ENCODE data around the gene MYPN. TPM values are rescaled to one million over a fixed set of nuclear protein-coding genes. Genes with fewer than 3 reads are reported as not detected.

MYPN gene
- total RNA-seq, 1 experiment from 2014 or later, result not detected

DNA sequence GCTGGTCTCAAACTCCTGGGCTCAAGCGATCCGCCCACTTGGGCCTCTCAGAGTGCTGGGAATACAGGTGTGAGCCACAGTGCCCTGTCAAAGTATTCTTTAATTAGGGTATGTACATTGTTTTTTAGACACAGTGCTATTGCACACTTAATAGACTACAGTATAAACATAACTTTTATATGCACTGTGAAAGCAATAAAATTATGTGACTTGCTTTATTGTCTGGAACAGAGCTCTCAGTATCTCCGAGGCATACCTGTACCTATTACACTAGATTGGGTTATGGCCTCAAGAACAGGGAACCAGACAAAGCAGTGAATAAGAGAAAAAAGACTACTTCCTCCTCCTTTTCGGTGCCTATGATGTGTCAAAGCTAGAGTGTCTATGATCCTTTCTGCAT, 109.5 kb downstream of the MYPN start:
- H2AFZ ChIP-seq (ENCODE audit: low read length), result no peak overlapping the region

GRCh38 chr10:68221196-68221595, 111.9 kb downstream of the MYPN start:
- no peaks in the 10 kb centered on the region for H3K4me1 ChIP-seq (ENCODE audit: low read length)
- no peaks in the 10 kb centered on the region for H3K79me2 ChIP-seq (ENCODE audit: low read length)
- no peak overlapping the region for H3K27ac ChIP-seq (ENCODE audit: low read length)
- H3K4me2 ChIP-seq (ENCODE audit: low read depth, low read length, poor library complexity, severe bottlenecking), result no peak overlapping the region
- H4K20me1 ChIP-seq (ENCODE audit: insufficient read depth, low read depth, low read length), result no peaks in the 10 kb centered on the region
- H2AFZ ChIP-seq (ENCODE audit: low read length), result no peak overlapping the region
- H3K27me3 ChIP-seq (ENCODE audit: low read length), result no peaks in the 10 kb centered on the region
- H3K9ac ChIP-seq (ENCODE audit: low read length), result no peak overlapping the region
- H3K4me3 ChIP-seq (ENCODE audit: low read length), result no peak overlapping the region
- DNase-seq, result no peak
- H3K9me2 ChIP-seq (replicated peaks; ENCODE audit: insufficient read depth, low read length), result no peaks in the 10 kb centered on the region
- no peaks in the 10 kb centered on the region for H3K9me3 ChIP-seq (ENCODE audit: low read length)
- H3K36me3 ChIP-seq (ENCODE audit: insufficient read depth, low read length), result no peaks in the 10 kb centered on the region

More for the DNA sequence above, 109.5 kb downstream of the MYPN start:
- no peak overlapping the region for H3K4me2 ChIP-seq (ENCODE audit: low read depth, low read length, poor library complexity, severe bottlenecking)
- no peak overlapping the region for H3K9ac ChIP-seq (ENCODE audit: low read length)
- no peaks in the 10 kb centered on the region for H3K36me3 ChIP-seq (ENCODE audit: insufficient read depth, low read length)
- no peaks in the 10 kb centered on the region for H3K9me3 ChIP-seq (ENCODE audit: low read length)
- no peaks in the 10 kb centered on the region for H4K20me1 ChIP-seq (ENCODE audit: insufficient read depth, low read depth, low read length)
- H3K27me3 ChIP-seq (ENCODE audit: low read length), result no peaks in the 10 kb centered on the region
- H3K79me2 ChIP-seq (ENCODE audit: low read length), result no peaks in the 10 kb centered on the region
- H3K27ac ChIP-seq (ENCODE audit: low read length), result no peak overlapping the region
- no peak overlapping the region for H3K4me3 ChIP-seq (ENCODE audit: low read length)
- no peaks in the 10 kb centered on the region for H3K9me2 ChIP-seq (replicated peaks; ENCODE audit: insufficient read depth, low read length)
- DNase-seq, result no peak
- H3K4me1 ChIP-seq (ENCODE audit: low read length), result no peaks in the 10 kb centered on the region

- Histone ChIP-seq H2AFZ (ENCODE audit: low read length) (no peak overlapping the region), H3K9me3 (ENCODE audit: low read length) (no peaks in the 10 kb centered on the region), H3K4me2 (ENCODE audit: low read depth, low read length, poor library complexity, severe bottlenecking) (no peak overlapping the region), H3K9ac (ENCODE audit: low read length) (no peak overlapping the region), H4K20me1 (ENCODE audit: insufficient read depth, low read depth, low read length) (no peaks in the 10 kb centered on the region), H3K79me2 (ENCODE audit: low read length) (no peaks in the 10 kb centered on the region), H3K36me3 (ENCODE audit: insufficient read depth, low read length) (no peaks in the 10 kb centered on the region), H3K9me2 (replicated peaks; ENCODE audit: insufficient read depth, low read length) (no peaks in the 10 kb centered on the region), H3K27me3 (ENCODE audit: low read length) (no peaks in the 10 kb centered on the region), H3K4me3 (ENCODE audit: low read length) (no peak overlapping the region), H3K4me1 (ENCODE audit: low read length) (no peaks in the 10 kb centered on the region), H3K27ac (ENCODE audit: low read length) (no peak overlapping the region)
- DNase-seq, result no peak
Observed at GRCh38 chr10:68222391-68222790, 113.1 kb downstream of the MYPN start.

DNA sequence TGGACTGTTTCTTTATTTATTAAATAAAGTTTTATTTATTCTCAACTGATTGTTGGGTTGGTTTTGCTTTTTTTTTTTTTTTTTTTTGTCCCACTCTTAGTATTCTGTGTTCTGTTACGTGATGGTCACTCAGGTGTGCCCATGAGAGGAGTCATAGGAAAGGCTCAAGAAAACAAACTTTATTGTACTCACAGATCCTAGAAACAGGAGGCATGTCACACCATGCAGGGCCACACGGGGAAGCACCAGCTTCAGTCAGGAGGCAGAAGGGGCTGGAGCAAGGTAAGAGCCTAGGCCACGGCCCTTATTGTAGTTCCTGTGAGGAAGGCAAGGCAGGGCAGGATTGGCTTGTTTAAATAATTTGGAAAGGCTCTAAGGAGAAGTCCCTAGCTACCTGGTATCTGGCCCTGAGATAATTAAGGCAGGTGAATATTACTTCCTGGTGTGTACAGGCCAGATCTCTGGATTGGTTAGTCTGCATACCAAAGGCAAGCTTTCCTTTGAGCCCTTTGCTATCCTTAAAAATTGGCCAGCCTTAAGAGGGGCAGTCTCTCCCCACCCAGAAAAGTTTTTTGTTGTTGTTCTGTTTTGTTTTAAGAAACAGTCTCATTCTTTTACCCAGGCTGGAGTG, 114.4 kb downstream of the MYPN start:
- Histone ChIP-seq H3K9ac (ENCODE audit: low read length) (no peak overlapping the region), H3K4me3 (ENCODE audit: low read length) (no peak overlapping the region), H3K4me1 (ENCODE audit: low read length) (no peaks in the 10 kb centered on the region), H3K36me3 (ENCODE audit: insufficient read depth, low read length) (no peaks in the 10 kb centered on the region), H3K9me2 (replicated peaks; ENCODE audit: insufficient read depth, low read length) (no peaks in the 10 kb centered on the region), H3K9me3 (ENCODE audit: low read length) (no peaks in the 10 kb centered on the region), H2AFZ (ENCODE audit: low read length) (no peak overlapping the region), H3K79me2 (ENCODE audit: low read length) (no peaks in the 10 kb centered on the region), H4K20me1 (ENCODE audit: insufficient read depth, low read depth, low read length) (no peaks in the 10 kb centered on the region), H3K4me2 (ENCODE audit: low read depth, low read length, poor library complexity, severe bottlenecking) (no peak overlapping the region), H3K27me3 (ENCODE audit: low read length) (no peaks in the 10 kb centered on the region), H3K27ac (ENCODE audit: low read length) (no peak overlapping the region)
- peak; percentile 49 for DNase-seq

GRCh38 chr10:68224810-68225209, 115.5 kb downstream of the MYPN start:
- Histone ChIP-seq H3K4me3 (ENCODE audit: low read length) (no peak overlapping the region), H3K79me2 (ENCODE audit: low read length) (no peaks in the 10 kb centered on the region), H3K27me3 (ENCODE audit: low read length) (no peaks in the 10 kb centered on the region), H3K27ac (ENCODE audit: low read length) (no peak overlapping the region), H3K9ac (ENCODE audit: low read length) (no peak overlapping the region), H4K20me1 (ENCODE audit: insufficient read depth, low read depth, low read length) (no peaks in the 10 kb centered on the region), H3K9me2 (replicated peaks; ENCODE audit: insufficient read depth, low read length) (no peaks in the 10 kb centered on the region), H3K36me3 (ENCODE audit: insufficient read depth, low read length) (no peaks in the 10 kb centered on the region), H3K4me1 (ENCODE audit: low read length) (no peaks in the 10 kb centered on the region), H3K9me3 (ENCODE audit: low read length) (no peaks in the 10 kb centered on the region), H3K4me2 (ENCODE audit: low read depth, low read length, poor library complexity, severe bottlenecking) (no peak overlapping the region), H2AFZ (ENCODE audit: low read length) (no peak overlapping the region)
- no peak for DNase-seq

DNA sequence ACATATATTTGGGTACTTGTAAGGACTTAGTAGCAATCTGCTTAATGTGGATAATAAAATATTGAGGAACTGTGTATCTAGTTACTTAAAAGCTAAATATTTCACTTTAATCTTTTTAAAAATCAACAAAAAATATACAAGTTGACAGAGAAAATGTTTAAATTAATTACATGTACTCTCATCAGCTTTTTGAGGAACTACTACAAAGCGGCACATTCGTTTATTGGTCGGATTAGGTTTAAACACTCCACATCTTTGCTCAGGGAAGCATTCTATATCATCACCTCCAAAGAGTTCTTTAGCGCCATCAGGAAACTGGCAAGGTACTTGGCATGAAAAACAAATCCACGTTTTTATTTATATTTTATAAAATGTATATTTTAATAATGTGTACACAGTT, 121.0 kb downstream of the MYPN start:
- no peak overlapping the region for H3K4me2 ChIP-seq (ENCODE audit: low read depth, low read length, poor library complexity, severe bottlenecking)
- H3K9me3 ChIP-seq (ENCODE audit: low read length), result no peaks in the 10 kb centered on the region
- H3K4me1 ChIP-seq (ENCODE audit: low read length), result peaks cover 13% of the 10 kb centered on the region
- no peak overlapping the region for H3K4me3 ChIP-seq (ENCODE audit: low read length)
- no peaks in the 10 kb centered on the region for H4K20me1 ChIP-seq (ENCODE audit: insufficient read depth, low read depth, low read length)
- no peaks in the 10 kb centered on the region for H3K36me3 ChIP-seq (ENCODE audit: insufficient read depth, low read length)
- no peaks in the 10 kb centered on the region for H3K9me2 ChIP-seq (replicated peaks; ENCODE audit: insufficient read depth, low read length)
- no peaks in the 10 kb centered on the region for H3K79me2 ChIP-seq (ENCODE audit: low read length)
- DNase-seq, result no peak
- no peak overlapping the region for H3K9ac ChIP-seq (ENCODE audit: low read length)
- no peak overlapping the region for H3K27ac ChIP-seq (ENCODE audit: low read length)
- no peak overlapping the region for H2AFZ ChIP-seq (ENCODE audit: low read length)
- no peaks in the 10 kb centered on the region for H3K27me3 ChIP-seq (ENCODE audit: low read length)

GRCh38 chr10:68231106-68231816, 122.0 kb downstream of the MYPN start:
- Histone ChIP-seq H3K9me3 (ENCODE audit: low read length) (no peaks in the 10 kb centered on the region), H3K79me2 (ENCODE audit: low read length) (no peaks in the 10 kb centered on the region), H3K36me3 (ENCODE audit: insufficient read depth, low read length) (no peaks in the 10 kb centered on the region), H3K27me3 (ENCODE audit: low read length) (no peaks in the 10 kb centered on the region), H3K4me3 (ENCODE audit: low read length) (peak overlapping the region; percentile 67), H3K9me2 (replicated peaks; ENCODE audit: insufficient read depth, low read length) (no peaks in the 10 kb centered on the region), H3K4me1 (ENCODE audit: low read length) (peaks cover 13% of the 10 kb centered on the region), H3K27ac (ENCODE audit: low read length) (no peak overlapping the region), H3K4me2 (ENCODE audit: low read depth, low read length, poor library complexity, severe bottlenecking) (peak overlapping the region; percentile 74), H3K9ac (ENCODE audit: low read length) (peak overlapping the region; percentile 66), H2AFZ (ENCODE audit: low read length) (peak overlapping the region; percentile 97), H4K20me1 (ENCODE audit: insufficient read depth, low read depth, low read length) (no peaks in the 10 kb centered on the region)
- peak; percentile 84 for DNase-seq

DNA sequence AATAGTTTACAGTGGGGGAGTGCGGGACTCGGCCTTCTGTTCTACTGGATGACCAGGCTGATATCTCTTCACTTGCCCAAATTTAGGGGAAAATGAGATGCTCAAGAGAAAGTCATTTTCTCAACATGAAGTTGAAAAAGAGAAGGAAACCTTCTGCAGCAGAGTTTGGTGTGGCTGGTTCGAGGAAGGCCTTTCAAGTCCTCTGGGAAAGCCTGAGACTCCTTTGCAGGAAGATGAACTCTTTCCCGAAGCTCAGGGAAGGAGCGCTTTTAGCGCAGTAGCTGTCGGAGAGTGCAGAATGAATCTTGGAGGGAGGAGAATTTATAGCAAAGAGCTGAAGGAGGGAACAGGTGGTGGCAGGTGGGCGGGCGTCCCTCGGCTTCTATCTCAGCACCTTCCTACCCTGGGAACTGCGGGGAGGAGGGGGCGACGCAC, 122.5 kb downstream of the MYPN start, which contains the start of gene ATOH7:
ATOH7 (minus strand) TSS at position 297 of the 435 bp plus-strand sequence. CDS start 436 bp downstream, outside the sequence.
- Histone ChIP-seq H3K4me1 (ENCODE audit: low read length) (peaks cover 13% of the 10 kb centered on the region), H3K4me2 (ENCODE audit: low read depth, low read length, poor library complexity, severe bottlenecking) (peak within 1 kb of the TSS; percentile 74), H3K27ac (ENCODE audit: low read length) (no peak within 1 kb of the TSS), H4K20me1 (ENCODE audit: insufficient read depth, low read depth, low read length) (no peaks in the 10 kb centered on the region), H3K79me2 (ENCODE audit: low read length) (no peaks in the 10 kb centered on the region), H3K9me2 (replicated peaks; ENCODE audit: insufficient read depth, low read length) (no peaks in the 10 kb centered on the region), H3K36me3 (ENCODE audit: insufficient read depth, low read length) (no peaks in the 10 kb centered on the region), H3K4me3 (ENCODE audit: low read length) (peak within 1 kb of the TSS; percentile 67), H3K9me3 (ENCODE audit: low read length) (no peaks in the 10 kb centered on the region), H2AFZ (ENCODE audit: low read length) (peak within 1 kb of the TSS; percentile 97), H3K9ac (ENCODE audit: low read length) (peak within 1 kb of the TSS; percentile 66), H3K27me3 (ENCODE audit: low read length) (no peaks in the 10 kb centered on the region)
- no peak for DNase-seq

All from Karpas-422 (cell line).